K562 (cell line): ENCODE data around the gene SLMAP. TPM values are rescaled to one million over a fixed set of nuclear protein-coding genes. Genes with fewer than 3 reads are reported as not detected.

Source experiments
- BMI1 ChIP-seq: fragments of 150-350 bp; IDR thresholded peaks from 2 replicates; pipeline ENCODE4 v1.6.1; 2014; ENCODE audit warnings: low read length
- BRD9 ChIP-seq: fragments of 450-650 bp; IDR thresholded peaks from 2 replicates; pipeline ENCODE4 v1.6.1; 2018; ENCODE audit warnings: low read depth; ENCODE audit not compliant: partially characterized antibody
- FOXP1 ChIP-seq: sonication (generic); formaldehyde crosslinking; IDR thresholded peaks from 2 replicates; pipeline ENCODE4 v1.8.0; 2022; ENCODE audit warnings: mild to moderate bottlenecking, missing genetic modification reagents
- FUS ChIP-seq: fragments of 200-400 bp; formaldehyde crosslinking; optimal IDR thresholded peaks from 2 replicates; pipeline ENCODE3; 2017; ENCODE audit warnings: low read depth, low read length
- MTA2 ChIP-seq: fragments of 450-650 bp; IDR thresholded peaks from 2 replicates; pipeline ENCODE4 v1.6.1; 2016; ENCODE audit warnings: low read depth
- NUFIP1 ChIP-seq: fragments of 450-650 bp; IDR thresholded peaks from 2 replicates; pipeline ENCODE4 v1.6.1; 2018; ENCODE audit not compliant: partially characterized antibody
- PCBP2 ChIP-seq: fragments of 200-400 bp; formaldehyde crosslinking; IDR thresholded peaks from 2 replicates; pipeline ENCODE4 v1.6.1; 2018; ENCODE audit warnings: low read length, low read depth, mild to moderate bottlenecking, moderate library complexity; ENCODE audit not compliant: poor library complexity, severe bottlenecking
- RAD21 ChIP-seq, 2 experiments: fragments of 250-450 bp in 1 of 2; fragments of 450-650 bp in 1 of 2; sonication (Bioruptor Pico) in 1 of 2; formaldehyde crosslinking in 1 of 2; IDR thresholded peaks in 1 of 2; conservative IDR thresholded peaks in 1 of 2; 2 replicates each; pipeline versions ENCODE4 v1.4.0 to v1.8.0; 2020 to 2022; ENCODE audit warnings: mild to moderate bottlenecking in 2 of 2, moderate library complexity in 1 of 2
- RUNX1 ChIP-seq: sonication (generic); IDR thresholded peaks from 2 replicates; pipeline ENCODE4 v1.6.1; 2016; ENCODE audit warnings: antibody characterized with exemption, low read depth
- SIX5 ChIP-seq, 2 experiments: IDR thresholded peaks; 2 replicates each; pipeline ENCODE4 v1.6.1; 2011; ENCODE audit warnings: low read length in 2 of 2, borderline replicate concordance in 1 of 2, low read depth in 1 of 2, mild to moderate bottlenecking in 1 of 2, moderate library complexity in 1 of 2; ENCODE audit not compliant: insufficient read depth in 1 of 2
- SMAD4 ChIP-seq: fragments of 250-450 bp; sonication (Bioruptor Pico); conservative IDR thresholded peaks from 2 replicates; pipeline ENCODE4 v1.8.0; 2021; ENCODE audit warnings: inconsistent platforms, mild to moderate bottlenecking, moderate library complexity
- SMARCE1 ChIP-seq: fragments of 450-650 bp; IDR thresholded peaks from 2 replicates; pipeline ENCODE4 v1.7.1; 2016; ENCODE audit warnings: mild to moderate bottlenecking
- SRSF1 ChIP-seq: fragments of 200-400 bp; formaldehyde crosslinking; IDR thresholded peaks from 2 replicates; pipeline ENCODE4 v1.6.1; 2017; ENCODE audit warnings: mild to moderate bottlenecking, low read depth, low read length, moderate library complexity
- TAF1 ChIP-seq: IDR thresholded peaks from 2 replicates; pipeline ENCODE4 v1.6.1; 2011; ENCODE audit warnings: mild to moderate bottlenecking, low read length, moderate library complexity; ENCODE audit not compliant: insufficient read depth, control insufficient read depth, severe bottlenecking; ENCODE audit errors: extremely low read depth
- TGIF2 ChIP-seq: sonication (generic); formaldehyde crosslinking; IDR thresholded peaks from 2 replicates; pipeline ENCODE4 v1.8.1; 2022; ENCODE audit warnings: mild to moderate bottlenecking, missing genetic modification reagents, moderate library complexity
- TRIM24 ChIP-seq, 2 experiments: fragments of 450-650 bp; IDR thresholded peaks; 2 replicates each; pipeline ENCODE4 v1.6.1; 2016
- XRCC4 ChIP-seq: IDR thresholded peaks from one replicate; pipeline ENCODE4 v1.6.1; 2011; ENCODE audit not compliant: insufficient read depth, insufficient read length; ENCODE audit errors: extremely low read depth
- ZNF197 ChIP-seq: fragments of 200-800 bp; sonication (Bioruptor generic); IDR thresholded peaks from 2 replicates; pipeline ENCODE4 v1.6.1; 2016; ENCODE audit warnings: low read depth, missing genetic modification characterization, missing compliant biosample characterization
- ZNF3 ChIP-seq: fragments of 250-450 bp; sonication (Bioruptor Pico); IDR thresholded peaks from 2 replicates; pipeline ENCODE4 v1.5.0; 2021; ENCODE audit warnings: mild to moderate bottlenecking, moderate library complexity
- ZNF589 ChIP-seq: fragments of 200-800 bp; sonication (Bioruptor generic); IDR thresholded peaks from 2 replicates; pipeline ENCODE4 v1.6.1; 2016; ENCODE audit warnings: low read depth, missing genetic modification characterization, missing compliant biosample characterization
- ZNF780A ChIP-seq: fragments of 250-450 bp; sonication (Bioruptor Pico); IDR thresholded peaks from 2 replicates; pipeline ENCODE4 v1.5.0; 2021; ENCODE audit warnings: mild to moderate bottlenecking
- polyA plus RNA-seq, 8 experiments: library from polyadenylated mRNA; depleted of rRNA in 4 of 8; stranded (reverse) in 5 of 8; unstranded in 3 of 8; fragments of >200 nt; fragmentation: Nextera tagmentation in 2 of 8; fragmentation: Illumina TruSeq in 1 of 8; extraction: Ambion mirVana in 2 of 8; extraction: Trizol in 1 of 8; gene quantifications; 2 replicates each; pipeline versions ENCODE4 v1.2.1 to v1.2.3, GENCODE V29; 2011 to 2014; ENCODE audit warnings: inconsistent platforms in 1 of 8, missing spikeins in 1 of 8
- total RNA-seq, 7 experiments: library from RNA; depleted of rRNA in 6 of 7; stranded (reverse); fragments of >200 nt in 6 of 7; fragmentation: Illumina TruSeq in 2 of 7; extraction: Trizol in 2 of 7; gene quantifications; 2 replicates each; pipeline versions ENCODE4 v1.2.1 to v1.2.3, GENCODE V29; 2011 to 2021; ENCODE audit warnings: low replicate concordance in 1 of 7
- TF ChIP-seq, protein P1 (sequence below): fragments of 250-450 bp; sonication (Bioruptor Pico); IDR thresholded peaks from 2 replicates; pipeline ENCODE4 v1.4.0; 2020; ENCODE audit warnings: mild to moderate bottlenecking, moderate library complexity
- TF ChIP-seq, protein P2 (sequence below): sonication (generic); formaldehyde crosslinking; IDR thresholded peaks from 2 replicates; pipeline ENCODE4 v1.8.0; 2022; ENCODE audit warnings: mild to moderate bottlenecking, missing genetic modification reagents
- TF ChIP-seq, protein P3 (sequence below): sonication (generic); formaldehyde crosslinking; IDR thresholded peaks from 2 replicates; pipeline ENCODE4 v1.9.0; 2022; ENCODE audit warnings: mild to moderate bottlenecking, missing genetic modification reagents

The SLMAP gene
- total and polyA plus RNA-seq, 9 of the 15 experiments (the other 6 are each of a cell fraction or from before 2014, with no cell fraction given) = 12.1 to 50.7 (median 28.3) TPM

DNA sequence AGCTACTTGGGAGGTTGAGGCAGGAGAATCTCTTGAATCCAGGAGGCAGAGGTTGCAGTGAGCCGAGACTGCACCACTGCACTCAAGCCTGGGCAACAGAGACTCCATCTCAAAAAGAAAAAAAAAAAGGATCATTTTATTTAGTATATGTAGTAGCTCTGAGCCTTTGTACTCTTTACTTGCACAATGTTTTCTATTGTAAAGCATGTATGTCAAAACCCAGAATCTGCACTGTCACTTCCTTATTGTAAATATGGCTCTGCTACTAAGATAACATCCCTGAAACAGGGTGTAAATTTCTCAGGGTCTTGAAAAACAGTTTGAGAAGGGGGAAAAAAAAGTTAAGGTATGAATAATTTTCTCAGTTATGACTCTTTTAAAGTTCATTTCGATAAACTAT, 35.1 kb downstream of the SLMAP start (continued):
- TF ChIP-seq, protein P1, sequence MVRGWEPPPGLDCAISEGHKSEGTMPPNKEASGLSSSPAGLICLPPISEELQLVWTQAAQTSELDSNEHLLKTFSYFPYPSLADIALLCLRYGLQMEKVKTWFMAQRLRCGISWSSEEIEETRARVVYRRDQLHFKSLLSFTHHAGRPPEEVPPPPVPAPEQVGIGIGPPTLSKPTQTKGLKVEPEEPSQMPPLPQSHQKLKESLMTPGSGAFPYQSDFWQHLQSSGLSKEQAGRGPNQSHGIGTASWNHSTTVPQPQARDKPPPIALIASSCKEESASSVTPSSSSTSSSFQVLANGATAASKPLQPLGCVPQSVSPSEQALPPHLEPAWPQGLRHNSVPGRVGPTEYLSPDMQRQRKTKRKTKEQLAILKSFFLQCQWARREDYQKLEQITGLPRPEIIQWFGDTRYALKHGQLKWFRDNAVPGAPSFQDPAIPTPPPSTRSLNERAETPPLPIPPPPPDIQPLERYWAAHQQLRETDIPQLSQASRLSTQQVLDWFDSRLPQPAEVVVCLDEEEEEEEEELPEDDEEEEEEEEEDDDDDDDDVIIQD (CRISPR knock-in tag) = no peak
- TF ChIP-seq SMARCE1 (peak; percentile 79), SIX5 (IDR thresholded peaks at IDR 0.05; ENCODE audit: borderline replicate concordance in 1 of 2, insufficient read depth in 1 of 2, low read depth in 1 of 2, low read length in 2 of 2) (no peak), FUS (no peak), SMAD4 (CRISPR knock-in tag) (peak; percentile 33; the same call in 1 of the 2 replicates), SRSF1 (no peak), TGIF2 (CRISPR knock-in tag) (no peak), FOXP1 (CRISPR knock-in tag) (no peak), ZNF589 (CRISPR knock-in tag) (peak; percentile 27; the same call in 1 of the 2 replicates), NUFIP1 (no peak), TRIM24 (IDR thresholded peaks at IDR 0.05) (peak in 1 of 2 experiments; percentile 41; a peak in 1 of 4 replicates), TAF1 (no peak), XRCC4 (no peak), BRD9 (peak; percentile 21), RAD21 (CRISPR knock-in tag; conservative IDR thresholded peaks at IDR 0.05 in 1 of 2, IDR thresholded peaks at IDR 0.05 in 1 of 2) (no peak), ZNF197 (no peak), ZNF780A (CRISPR knock-in tag) (no peak), BMI1 (no peak), MTA2 (no peak), PCBP2 (no peak), RUNX1 (no peak), ZNF3 (CRISPR knock-in tag) (no peak)
- TF ChIP-seq, protein P2, sequence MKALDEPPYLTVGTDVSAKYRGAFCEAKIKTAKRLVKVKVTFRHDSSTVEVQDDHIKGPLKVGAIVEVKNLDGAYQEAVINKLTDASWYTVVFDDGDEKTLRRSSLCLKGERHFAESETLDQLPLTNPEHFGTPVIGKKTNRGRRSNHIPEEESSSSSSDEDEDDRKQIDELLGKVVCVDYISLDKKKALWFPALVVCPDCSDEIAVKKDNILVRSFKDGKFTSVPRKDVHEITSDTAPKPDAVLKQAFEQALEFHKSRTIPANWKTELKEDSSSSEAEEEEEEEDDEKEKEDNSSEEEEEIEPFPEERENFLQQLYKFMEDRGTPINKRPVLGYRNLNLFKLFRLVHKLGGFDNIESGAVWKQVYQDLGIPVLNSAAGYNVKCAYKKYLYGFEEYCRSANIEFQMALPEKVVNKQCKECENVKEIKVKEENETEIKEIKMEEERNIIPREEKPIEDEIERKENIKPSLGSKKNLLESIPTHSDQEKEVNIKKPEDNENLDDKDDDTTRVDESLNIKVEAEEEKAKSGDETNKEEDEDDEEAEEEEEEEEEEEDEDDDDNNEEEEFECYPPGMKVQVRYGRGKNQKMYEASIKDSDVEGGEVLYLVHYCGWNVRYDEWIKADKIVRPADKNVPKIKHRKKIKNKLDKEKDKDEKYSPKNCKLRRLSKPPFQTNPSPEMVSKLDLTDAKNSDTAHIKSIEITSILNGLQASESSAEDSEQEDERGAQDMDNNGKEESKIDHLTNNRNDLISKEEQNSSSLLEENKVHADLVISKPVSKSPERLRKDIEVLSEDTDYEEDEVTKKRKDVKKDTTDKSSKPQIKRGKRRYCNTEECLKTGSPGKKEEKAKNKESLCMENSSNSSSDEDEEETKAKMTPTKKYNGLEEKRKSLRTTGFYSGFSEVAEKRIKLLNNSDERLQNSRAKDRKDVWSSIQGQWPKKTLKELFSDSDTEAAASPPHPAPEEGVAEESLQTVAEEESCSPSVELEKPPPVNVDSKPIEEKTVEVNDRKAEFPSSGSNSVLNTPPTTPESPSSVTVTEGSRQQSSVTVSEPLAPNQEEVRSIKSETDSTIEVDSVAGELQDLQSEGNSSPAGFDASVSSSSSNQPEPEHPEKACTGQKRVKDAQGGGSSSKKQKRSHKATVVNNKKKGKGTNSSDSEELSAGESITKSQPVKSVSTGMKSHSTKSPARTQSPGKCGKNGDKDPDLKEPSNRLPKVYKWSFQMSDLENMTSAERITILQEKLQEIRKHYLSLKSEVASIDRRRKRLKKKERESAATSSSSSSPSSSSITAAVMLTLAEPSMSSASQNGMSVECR (CRISPR knock-in tag) = no peak
- TF ChIP-seq, protein P3, sequence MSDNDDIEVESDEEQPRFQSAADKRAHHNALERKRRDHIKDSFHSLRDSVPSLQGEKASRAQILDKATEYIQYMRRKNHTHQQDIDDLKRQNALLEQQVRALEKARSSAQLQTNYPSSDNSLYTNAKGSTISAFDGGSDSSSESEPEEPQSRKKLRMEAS (CRISPR knock-in tag) = no peak
